Measurements from ENCODE around the gene STRN. TPM values are rescaled to one million over a fixed set of nuclear protein-coding genes. Genes with fewer than 3 reads are reported as not detected.

The STRN gene
- total RNA-seq, 1 experiment from 2014 or later: 37.4 TPM

GRCh38 chr2:36904636-36905035, 61.7 kb downstream of the STRN start:
- no peak overlapping the region for H3K27ac ChIP-seq (ENCODE audit: low read length)
- no peak overlapping the region for H3K4me3 ChIP-seq (ENCODE audit: low read depth in 2 of 2, low read length in 2 of 2)
- ChIA-PET CTCF (no interaction called here), POLR2A (no interaction called here)
- no TSS peak for BruUV-seq (replicated peaks)
- H3K27me3 ChIP-seq (ENCODE audit: control insufficient read depth, insufficient read depth, low read length): no peaks in the 10 kb centered on the region
- intact Hi-C loops (cut with micrococcal nuclease; ENCODE audit: unreplicated experiment): no loop called here
- in situ Hi-C loops (cut with HindIII; ENCODE audit: low pct_unique_long_range_greater_than_20kb, low sequenced_read_pairs): no loop called here
- no peaks in the 10 kb centered on the region for H3K36me3 ChIP-seq (ENCODE audit: control insufficient read depth, insufficient read depth, low read length)
- no peak for DNase-seq (ENCODE audit: low read depth, low spot score)
- no peaks in the 10 kb centered on the region for H3K4me1 ChIP-seq (ENCODE audit: control insufficient read depth, insufficient read depth, low read length)
- no peak for ATAC-seq
- H3K9me3 ChIP-seq (ENCODE audit: control insufficient read depth, insufficient read depth, low read depth, low read length): no peaks in the 10 kb centered on the region
- no peak for TF ChIP-seq POLR2AphosphoS5 (IDR thresholded peaks at IDR 0.05; ENCODE audit: low read depth, low read length)
- no peak for TF ChIP-seq TCF7L2 (IDR thresholded peaks at IDR 0.05; ENCODE audit: low read depth, low read length)
- TF ChIP-seq CTCF (IDR thresholded peaks at IDR 0.05): no peak
- TF ChIP-seq REST (IDR thresholded peaks at IDR 0.05; ENCODE audit: insufficient read depth in 1 of 2, low read depth in 2 of 2, low read length in 1 of 2): no peak
- TF ChIP-seq SIN3A (IDR thresholded peaks at IDR 0.05; ENCODE audit: borderline replicate concordance, insufficient read depth, low read depth, low read length): no peak

- H3K4me3 ChIP-seq (ENCODE audit: low read depth in 2 of 2, low read length in 2 of 2): no peak overlapping the region
- H3K27ac ChIP-seq (ENCODE audit: low read length): no peak overlapping the region
- CTCF ChIA-PET: no interaction called here
- intact Hi-C loops (cut with micrococcal nuclease; ENCODE audit: unreplicated experiment): no loop called here
- no peaks in the 10 kb centered on the region for H3K27me3 ChIP-seq (ENCODE audit: control insufficient read depth, insufficient read depth, low read length)
- no peak for TF ChIP-seq POLR2AphosphoS5 (IDR thresholded peaks at IDR 0.05; ENCODE audit: low read depth, low read length)
- TF ChIP-seq REST (IDR thresholded peaks at IDR 0.05; ENCODE audit: insufficient read depth in 1 of 2, low read depth in 2 of 2, low read length in 1 of 2): no peak
- no peak for TF ChIP-seq SIN3A (IDR thresholded peaks at IDR 0.05; ENCODE audit: borderline replicate concordance, insufficient read depth, low read depth, low read length)
- no peak for TF ChIP-seq CTCF (IDR thresholded peaks at IDR 0.05)
- no peak for TF ChIP-seq TCF7L2 (IDR thresholded peaks at IDR 0.05; ENCODE audit: low read depth, low read length)
- BruUV-seq (replicated peaks): no TSS peak
- H3K9me3 ChIP-seq (ENCODE audit: control insufficient read depth, insufficient read depth, low read depth, low read length): no peaks in the 10 kb centered on the region
- DNase-seq (ENCODE audit: low read depth, low spot score) (no peak), ATAC-seq (no peak)
- H3K36me3 ChIP-seq (ENCODE audit: control insufficient read depth, insufficient read depth, low read length): no peaks in the 10 kb centered on the region; the same call in 1 of the 2 replicates
- POLR2A ChIA-PET: no interaction called here
- no peaks in the 10 kb centered on the region for H3K4me1 ChIP-seq (ENCODE audit: control insufficient read depth, insufficient read depth, low read length)
- in situ Hi-C loops (cut with HindIII; ENCODE audit: low pct_unique_long_range_greater_than_20kb, low sequenced_read_pairs): no loop called here
These were observed 63.8 kb downstream of the STRN start for GRCh38 chr2:36902385-36903120.
